Coronary artery (tissue), 2 donors: ENCODE results near the gene ZDHHC17.

Experiments used
- DNase-seq: peaks from one replicate; pipeline ENCODE4 v3.0.0-alpha.2; 2017; ENCODE audit warnings: low spot score
- H3K27ac ChIP-seq, 2 donors: fragments of 200-600 bp; sonication (generic); one replicate each; pipeline ENCODE4 v1.5.1; 2016 to 2019
- H3K4me3 ChIP-seq: fragments of 200-600 bp; sonication (generic); 2 replicates; pipeline ENCODE4 v1.5.1; 2016; ENCODE audit warnings: mild to moderate bottlenecking, moderate library complexity
- CTCF ChIP-seq: fragments of 200-600 bp; sonication (generic); IDR thresholded peaks from one replicate; pipeline ENCODE4 v1.5.1; 2019; ENCODE audit warnings: antibody characterized with exemption

ZDHHC17 gene

GRCh38 chr12:76785407-76785806 is 21.5 kb downstream of the ZDHHC17 start:
- TF ChIP-seq CTCF = no peak
- no peak overlapping the region for H3K4me3 ChIP-seq
- DNase-seq = no peak
- H3K27ac ChIP-seq = peak overlapping the region; percentile 5 to 41

- no peak for TF ChIP-seq CTCF
- H3K27ac ChIP-seq = no peak overlapping the region
- no peak for DNase-seq
- H3K4me3 ChIP-seq = no peak overlapping the region
Measured at GRCh38 chr12:76786986-76787385, 23.1 kb downstream of the ZDHHC17 start.

GRCh38 chr12:76787689-76788088 is 23.8 kb downstream of the ZDHHC17 start:
- TF ChIP-seq CTCF = no peak
- Histone ChIP-seq H3K4me3 (no peak overlapping the region), H3K27ac (no peak overlapping the region)
- DNase-seq = no peak

GRCh38 chr12:76789335-76790050 is 25.6 kb downstream of the ZDHHC17 start:
- no peak for TF ChIP-seq CTCF
- Histone ChIP-seq H3K4me3 (no peak overlapping the region), H3K27ac (no peak overlapping the region)
- no peak for DNase-seq

- H3K4me3 ChIP-seq = no peak overlapping the region
- TF ChIP-seq CTCF = peak; percentile 43
- H3K27ac ChIP-seq = no peak overlapping the region
- DNase-seq = no peak
Measured at GRCh38 chr12:76790564-76791552, 26.9 kb downstream of the ZDHHC17 start.

- H3K4me3 ChIP-seq = no peak overlapping the region
- no peak for DNase-seq
- no peak for TF ChIP-seq CTCF
- no peak overlapping the region for H3K27ac ChIP-seq
Measured at GRCh38 chr12:76792828-76793227, 28.9 kb downstream of the ZDHHC17 start.
